ENCODE measurements around the gene CLDN10.
"Not testable (repeated sequence)": the region's sequence is repeated elsewhere in the genome, so short reads cannot be mapped to it uniquely, and the experiment has no call there.

Gene CLDN10, protein sequence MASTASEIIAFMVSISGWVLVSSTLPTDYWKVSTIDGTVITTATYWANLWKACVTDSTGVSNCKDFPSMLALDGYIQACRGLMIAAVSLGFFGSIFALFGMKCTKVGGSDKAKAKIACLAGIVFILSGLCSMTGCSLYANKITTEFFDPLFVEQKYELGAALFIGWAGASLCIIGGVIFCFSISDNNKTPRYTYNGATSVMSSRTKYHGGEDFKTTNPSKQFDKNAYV

DNA sequence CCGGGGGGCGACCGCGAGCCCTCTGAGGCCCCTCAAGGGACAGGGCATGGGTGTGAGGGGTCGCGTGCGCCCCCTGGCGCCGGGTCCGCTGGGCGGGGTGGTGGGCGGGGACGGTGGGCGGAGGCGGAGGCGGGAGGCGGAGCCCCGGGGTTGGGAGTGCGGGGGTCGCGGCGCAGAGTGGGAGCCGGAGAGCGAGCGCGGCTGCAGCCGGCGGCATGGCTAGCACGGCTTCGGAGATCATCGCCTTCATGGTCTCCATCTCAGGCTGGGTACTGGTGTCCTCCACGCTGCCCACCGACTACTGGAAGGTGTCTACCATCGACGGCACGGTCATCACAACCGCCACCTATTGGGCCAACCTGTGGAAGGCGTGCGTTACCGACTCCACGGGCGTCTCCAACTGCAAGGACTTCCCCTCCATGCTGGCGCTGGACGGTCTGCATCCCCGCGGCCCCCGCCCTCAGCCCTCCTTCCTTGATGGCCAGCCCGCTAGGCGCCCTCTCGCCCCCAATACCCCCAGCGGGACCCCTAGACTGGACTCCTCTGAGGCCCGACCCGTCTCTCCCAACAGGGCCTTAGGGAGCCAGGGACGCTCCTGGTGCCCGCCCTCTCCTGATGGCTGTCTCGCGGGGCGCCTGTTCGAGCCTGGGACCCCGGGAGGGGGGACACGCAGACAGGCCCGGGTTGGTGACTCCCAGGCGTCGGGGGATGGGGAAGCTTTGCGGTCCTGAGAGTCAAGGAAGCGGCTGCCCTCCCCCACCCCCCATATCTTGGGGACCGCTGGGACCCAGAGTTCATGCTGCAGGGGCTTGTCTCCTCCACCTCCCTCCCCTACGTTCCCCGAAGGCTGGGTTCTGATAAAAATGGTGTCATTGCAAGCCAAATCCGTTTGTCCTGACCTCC is at the start of gene CLDN10:
CLDN10 (plus strand) TSS at position 182 of the 903 bp plus-strand sequence; CDS start at position 216, 34 bp downstream.
- no peak for DNase-seq (ENCODE audit: low spot score)

GRCh38 chr13:95503662-95504061 is 48.9 kb upstream of the CLDN10 start:
- no peak for DNase-seq (ENCODE audit: low spot score)

DNA sequence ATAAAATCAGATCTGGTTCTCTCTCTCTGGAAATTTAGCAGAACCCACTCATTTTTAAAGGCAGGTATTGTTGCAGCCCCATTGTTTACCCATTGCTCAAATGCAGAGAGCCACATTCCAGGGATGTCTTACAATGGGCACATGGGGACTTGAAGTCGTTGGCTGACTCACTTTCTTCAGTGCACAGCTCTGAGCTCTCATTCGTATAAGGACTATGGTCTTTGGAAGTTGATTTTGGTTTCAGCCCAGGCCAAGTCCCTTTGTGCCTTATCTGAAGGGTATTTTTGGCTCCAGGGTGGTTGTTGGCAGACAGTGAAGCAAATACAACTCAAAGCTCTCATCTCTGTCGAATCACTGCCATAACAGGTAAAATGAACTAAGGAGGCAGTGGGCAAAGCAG is 47.3 kb upstream of the CLDN10 start:
- no peak for DNase-seq (ENCODE audit: low spot score)

- DNase-seq (ENCODE audit: low spot score): no peak
Measured at GRCh38 chr13:95505986-95506385, 46.5 kb upstream of the CLDN10 start.

DNA sequence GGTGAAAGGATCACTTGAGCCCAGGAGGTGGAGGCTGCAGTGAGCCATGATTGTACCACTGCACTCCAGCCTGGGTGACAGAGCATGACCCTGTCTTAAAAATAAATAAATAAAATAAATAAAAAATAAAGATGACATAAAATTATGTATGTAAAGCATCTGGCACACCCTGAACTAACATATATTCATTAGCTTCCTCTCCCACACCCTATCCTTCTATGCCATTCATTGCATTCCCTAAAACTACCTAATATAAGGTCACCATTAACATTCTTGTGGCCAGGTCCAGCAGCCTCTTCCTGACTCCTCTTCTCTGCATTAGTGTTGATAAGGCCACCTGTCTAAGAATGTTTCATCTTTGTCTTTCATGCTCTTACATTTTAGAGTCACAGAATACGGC is 44.5 kb upstream of the CLDN10 start:
- DNase-seq (ENCODE audit: low spot score): no peak

DNA sequence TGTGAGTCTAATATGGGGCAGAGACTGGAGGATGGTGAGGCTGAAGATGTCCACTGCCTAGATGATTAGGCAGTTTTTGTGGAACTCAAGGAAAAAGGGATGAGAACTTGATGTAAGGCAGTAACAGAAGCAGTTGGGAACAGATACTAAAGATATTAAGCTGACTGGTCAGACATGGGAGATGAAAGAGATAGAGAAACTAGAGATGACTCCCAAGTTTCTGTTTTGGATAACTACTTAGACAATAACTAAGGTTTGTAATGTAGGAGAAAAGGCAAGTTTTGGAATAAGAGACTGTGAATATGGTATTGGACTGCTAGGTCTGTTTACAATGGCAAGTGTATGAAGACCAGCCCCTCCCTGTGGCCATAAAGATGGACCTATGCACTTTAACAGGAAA is 43.5 kb upstream of the CLDN10 start:
- no peak for DNase-seq (ENCODE audit: low spot score)

DNA sequence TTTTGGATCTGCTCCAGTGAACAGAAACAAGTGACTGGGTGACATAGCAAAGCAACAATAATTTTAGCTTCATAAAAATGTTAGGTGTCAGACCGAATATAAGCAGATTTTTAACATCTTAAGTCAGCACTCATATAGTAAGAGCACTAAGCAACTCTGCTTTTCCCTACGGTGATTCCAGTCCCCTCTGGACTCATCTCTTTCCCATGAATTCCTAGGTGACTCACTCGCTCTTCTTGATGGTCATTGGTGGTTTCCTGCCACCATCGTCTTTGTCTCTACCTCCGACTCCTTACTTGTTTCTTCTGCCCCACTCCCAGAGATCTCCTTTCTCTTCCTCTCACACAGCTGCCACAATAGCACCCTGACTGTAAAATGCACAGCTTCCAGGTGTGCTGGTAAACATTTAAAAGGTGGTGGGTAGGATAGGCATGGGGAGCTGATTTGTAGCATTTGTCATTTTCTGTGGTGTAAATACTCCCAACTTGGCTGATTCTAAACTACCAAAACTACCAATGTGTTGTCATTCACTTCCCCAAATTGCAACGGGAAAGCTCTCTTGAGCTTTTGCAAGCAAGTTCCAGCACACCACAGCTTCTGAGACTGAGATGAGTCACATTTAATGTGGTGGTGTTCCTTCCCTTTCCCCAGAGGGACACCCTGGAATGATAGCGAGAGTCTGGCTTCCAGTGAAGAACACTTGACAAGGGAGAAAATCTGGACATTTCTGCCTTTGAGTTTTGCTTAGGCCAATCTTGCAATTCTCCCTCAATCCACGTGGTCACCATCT is 42.8 kb upstream of the CLDN10 start:
- no peak for DNase-seq (ENCODE audit: low spot score)

- DNase-seq (ENCODE audit: low spot score): no peak
Measured at GRCh38 chr13:95510950-95511349, 41.6 kb upstream of the CLDN10 start.

DNA sequence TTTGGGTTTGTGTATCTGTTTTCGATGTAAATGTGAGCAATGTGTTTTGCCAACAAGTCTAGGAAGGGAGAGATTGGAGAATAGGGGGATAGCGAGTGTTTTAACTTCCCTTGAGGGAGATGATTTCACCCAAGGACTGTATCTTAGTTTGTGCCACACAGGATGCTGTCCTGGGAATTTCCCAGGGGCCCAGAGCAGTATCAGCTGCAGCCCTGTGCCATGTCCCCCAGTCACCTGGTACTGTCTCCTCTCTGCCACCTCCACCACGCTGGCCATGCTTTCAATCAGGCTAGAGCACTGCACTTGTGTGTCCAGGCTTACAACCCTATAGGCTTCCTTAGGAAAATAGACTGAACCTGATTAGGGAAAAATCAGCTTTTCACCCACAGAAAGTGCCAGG is 40.1 kb upstream of the CLDN10 start:
- DNase-seq (ENCODE audit: low spot score): no peak

- DNase-seq (ENCODE audit: low spot score): no peak
Measured at GRCh38 chr13:95512957-95513356, 39.6 kb upstream of the CLDN10 start.

GRCh38 chr13:95515606-95516005 is 36.9 kb upstream of the CLDN10 start:
- not testable (repeated sequence) for DNase-seq (ENCODE audit: low spot score)

DNA sequence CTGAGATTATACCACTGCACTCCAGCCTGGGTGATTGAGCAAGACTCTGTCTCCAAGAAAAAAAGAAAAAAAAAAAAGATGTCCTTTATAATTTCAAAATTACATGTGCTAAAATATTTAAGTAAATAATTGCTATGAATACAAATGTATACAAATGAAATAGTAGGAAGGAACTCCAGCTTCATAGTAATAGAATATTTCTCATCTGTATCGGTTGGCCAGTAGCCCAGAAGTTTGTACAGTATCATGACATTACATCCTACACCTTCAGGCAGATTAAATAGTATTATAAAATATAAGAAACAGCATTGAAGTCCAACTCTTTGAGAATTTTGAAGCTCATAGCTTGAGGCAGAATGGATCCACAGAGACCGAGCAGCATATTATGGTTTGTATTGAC is 36.5 kb upstream of the CLDN10 start:
- no peak for DNase-seq (ENCODE audit: low spot score)

GRCh38 chr13:95516492-95516891 is 36.0 kb upstream of the CLDN10 start:
- no peak for DNase-seq (ENCODE audit: low spot score)

DNA sequence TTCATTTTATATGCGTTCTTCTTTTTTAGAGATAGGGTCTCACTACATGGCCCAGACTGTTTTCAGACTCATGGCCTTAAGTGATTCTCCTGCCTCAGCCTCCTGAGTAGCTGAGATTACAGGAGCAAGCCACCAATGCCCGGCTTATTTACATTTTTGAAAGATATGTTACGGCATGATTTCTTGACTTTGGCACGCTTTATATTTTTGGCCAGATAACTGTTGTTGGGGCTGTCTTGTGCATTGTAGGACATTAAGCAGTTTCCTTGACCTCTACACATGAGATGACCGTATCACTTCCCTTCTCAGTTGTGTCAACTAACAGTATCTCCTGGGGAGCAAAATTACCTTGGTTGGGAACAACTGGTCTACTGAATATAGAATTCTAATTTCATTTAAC is 28.9 kb upstream of the CLDN10 start:
- DNase-seq (ENCODE audit: low spot score): no peak

- no peak for DNase-seq (ENCODE audit: low spot score)
Measured at GRCh38 chr13:95524264-95524901, 28.1 kb upstream of the CLDN10 start.

DNA sequence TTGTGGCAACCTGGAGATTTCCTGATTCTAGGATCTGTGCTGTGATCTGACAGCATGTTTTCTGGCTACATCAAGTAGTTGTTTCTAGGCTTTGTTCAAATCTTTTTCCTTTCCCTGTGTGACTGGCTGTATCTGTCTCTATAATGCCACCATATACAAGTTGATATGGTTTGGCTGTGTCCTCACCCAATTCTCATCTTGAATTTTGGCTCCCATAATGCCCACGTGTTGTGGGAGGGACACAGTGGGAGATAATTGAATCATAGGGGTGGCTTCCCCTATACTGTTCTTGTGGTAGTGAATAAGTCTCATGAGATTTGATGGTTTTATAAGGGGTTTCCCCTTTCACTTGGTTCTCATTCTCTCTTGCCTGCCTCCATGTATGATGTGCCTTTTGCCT is 24.6 kb upstream of the CLDN10 start:
- DNase-seq (ENCODE audit: low spot score): no peak

GRCh38 chr13:95530178-95530577 is 22.3 kb upstream of the CLDN10 start:
- no peak for DNase-seq (ENCODE audit: low spot score)

DNA sequence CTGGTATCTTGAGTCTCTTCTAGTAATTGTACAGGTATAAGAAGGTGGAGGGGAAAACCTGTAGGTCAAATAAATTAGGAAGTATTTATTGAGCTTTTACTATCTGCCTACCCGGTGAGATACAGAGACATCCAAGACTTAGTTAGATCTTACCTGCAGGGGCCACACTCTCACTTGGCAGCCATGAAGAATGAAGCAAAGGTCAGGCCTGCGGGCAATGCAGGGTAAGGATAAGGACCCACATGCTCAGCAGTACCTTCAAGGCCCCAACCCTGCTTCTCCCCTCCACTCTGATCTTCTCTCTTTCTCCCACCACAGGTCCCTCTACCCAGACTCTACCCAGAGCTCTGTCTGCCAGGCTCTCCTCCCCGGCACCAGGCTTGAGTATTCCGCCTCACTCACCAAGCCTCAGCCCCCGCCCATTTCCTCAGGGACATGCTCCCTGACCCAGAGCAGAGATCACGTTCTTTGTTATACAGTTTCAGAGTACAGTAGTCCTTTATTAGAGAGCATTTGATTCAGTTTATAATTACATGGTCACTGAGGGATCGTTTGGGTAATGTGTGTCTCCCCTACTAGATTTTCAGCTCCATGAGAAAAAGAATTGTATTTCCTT is 18.9 kb upstream of the CLDN10 start:
- no peak for DNase-seq (ENCODE audit: low spot score)

- DNase-seq (ENCODE audit: low spot score): no peak
Measured at GRCh38 chr13:95535243-95535642, 17.3 kb upstream of the CLDN10 start.

- DNase-seq (ENCODE audit: low spot score): no peak
Measured at GRCh38 chr13:95536632-95537241, 15.8 kb upstream of the CLDN10 start.

DNA sequence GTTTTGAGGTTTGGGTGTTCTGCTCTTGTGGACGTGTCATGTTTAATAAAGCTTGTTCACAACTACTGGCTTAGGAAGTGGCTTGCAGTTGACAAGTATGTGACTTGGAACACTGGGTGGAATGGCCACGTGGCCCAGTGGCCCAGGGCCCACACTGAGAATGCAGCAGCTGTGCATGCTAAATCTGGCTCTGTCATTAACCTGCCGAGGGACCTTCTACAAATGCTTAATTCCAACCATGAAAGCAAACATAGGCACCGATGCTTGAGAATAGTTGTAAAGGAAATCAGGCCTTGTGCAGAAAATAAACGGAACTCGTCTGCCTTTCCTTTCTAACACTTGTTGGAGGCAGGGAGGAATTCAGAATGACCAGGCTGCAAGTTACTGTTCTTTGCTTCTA is 11.6 kb upstream of the CLDN10 start:
- DNase-seq (ENCODE audit: low spot score): no peak
